Choroid plexus epithelial cell (primary cell): ENCODE measurements around the gene FHL1.
A peak's percentile ranks its signal among the peaks of the same experiment; 100 is the strongest.
"Not testable (repeated sequence)": the region's sequence is repeated elsewhere in the genome, so short reads cannot be mapped to it uniquely, and the experiment has no call there.

Experiments used
- DNase-seq: peaks from one replicate; pipeline ENCODE4 v3.0.0-alpha.2; 2010; ENCODE audit warnings: low read depth
- H3K4me3 ChIP-seq: 2 replicates; pipeline ENCODE4 v1.5.1; 2011; ENCODE audit warnings: low read depth, mild to moderate bottlenecking, control low read depth, low read length, moderate library complexity
- CTCF ChIP-seq: conservative IDR thresholded peaks from 2 replicates; pipeline ENCODE4 v1.5.1; 2011; ENCODE audit warnings: low read depth, mild to moderate bottlenecking, control low read depth, inconsistent platforms, low read length, moderate library complexity

FHL1 gene

GRCh38 chrX:136147315-136147901 is at the start of gene FHL1:
Gene FHL1, plus strand, starts transcription at chrX:136147533.
- H3K4me3 ChIP-seq: peak within 1 kb of the TSS; percentile 67
- no peak for TF ChIP-seq CTCF
- peak; percentile 44 for DNase-seq

- no peak overlapping the region for H3K4me3 ChIP-seq
- no peak for DNase-seq
- TF ChIP-seq CTCF: no peak
Measured at GRCh38 chrX:136097871-136098805, 49.2 kb upstream of the FHL1 start.

DNA sequence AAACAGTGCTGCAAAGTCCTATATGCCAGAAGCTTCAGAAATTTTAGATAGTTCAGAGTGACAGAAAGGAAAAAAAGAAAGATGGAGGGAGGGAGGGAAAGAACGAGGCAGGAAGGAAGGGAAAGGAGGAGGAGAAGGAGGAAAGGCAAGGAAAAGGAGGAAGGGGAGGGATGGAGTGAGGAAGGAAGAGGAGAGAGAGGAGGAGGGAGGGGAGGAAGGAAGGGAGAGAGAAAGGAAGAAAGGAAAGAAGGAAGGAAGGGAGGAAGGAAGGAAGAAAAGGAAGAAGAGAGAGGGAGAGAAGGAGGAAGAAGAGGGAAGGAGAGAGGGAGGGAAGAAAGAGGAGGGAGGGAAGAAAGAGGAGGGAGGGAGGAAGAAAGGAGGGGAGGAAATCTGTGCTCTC is 42.4 kb upstream of the FHL1 start:
- no peak for DNase-seq
- TF ChIP-seq CTCF: no peak

GRCh38 chrX:136106920-136107528 is 40.3 kb upstream of the FHL1 start:
- TF ChIP-seq CTCF: no peak
- DNase-seq: no peak
- H3K4me3 ChIP-seq: no peak overlapping the region

More for the DNA sequence above, 42.4 kb upstream of the FHL1 start:
- H3K4me3 ChIP-seq: no peak overlapping the region

DNA sequence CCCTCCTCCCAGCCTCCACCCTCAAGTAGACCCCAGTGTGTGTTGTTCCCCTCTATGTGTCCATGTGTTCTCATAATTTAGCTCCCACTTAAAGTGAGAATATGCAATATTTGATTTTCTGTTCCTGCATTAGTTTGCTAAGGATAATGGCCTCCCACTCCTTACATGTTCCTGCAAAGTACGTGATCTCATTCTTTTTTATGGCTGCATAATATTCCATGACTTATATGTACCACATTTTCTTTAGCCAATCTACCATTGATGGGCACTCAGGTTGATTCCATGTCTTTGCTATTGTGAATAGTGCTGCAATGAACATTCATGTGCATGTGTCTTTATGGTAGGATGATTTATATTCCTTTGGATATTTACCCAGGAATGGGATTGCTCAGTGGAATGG is 38.4 kb upstream of the FHL1 start:
- DNase-seq: not testable (repeated sequence)

GRCh38 chrX:136112286-136112685 is 35.0 kb upstream of the FHL1 start:
- no peak for TF ChIP-seq CTCF
- no peak overlapping the region for H3K4me3 ChIP-seq
- DNase-seq: no peak

More for the DNA sequence above, 38.4 kb upstream of the FHL1 start:
- H3K4me3 ChIP-seq: not testable (repeated sequence)

GRCh38 chrX:136112778-136113177 is 34.6 kb upstream of the FHL1 start:
- DNase-seq: no peak
- TF ChIP-seq CTCF: no peak
- no peak overlapping the region for H3K4me3 ChIP-seq
